ENCODE data around the gene TCF25.
"Not testable (repeated sequence)": the region's sequence is repeated elsewhere in the genome, so short reads cannot be mapped to it uniquely, and the experiment has no call there.

The TCF25 gene

GRCh38 chr16:89923640-89924296, 50.4 kb downstream of the TCF25 start:
- no peak for DNase-seq (ENCODE audit: low read depth)
- no peak overlapping the region; the same call in 1 of the 2 replicates for H3K4me3 ChIP-seq (ENCODE audit: low read depth, low read length)
- TF ChIP-seq, protein P1, sequence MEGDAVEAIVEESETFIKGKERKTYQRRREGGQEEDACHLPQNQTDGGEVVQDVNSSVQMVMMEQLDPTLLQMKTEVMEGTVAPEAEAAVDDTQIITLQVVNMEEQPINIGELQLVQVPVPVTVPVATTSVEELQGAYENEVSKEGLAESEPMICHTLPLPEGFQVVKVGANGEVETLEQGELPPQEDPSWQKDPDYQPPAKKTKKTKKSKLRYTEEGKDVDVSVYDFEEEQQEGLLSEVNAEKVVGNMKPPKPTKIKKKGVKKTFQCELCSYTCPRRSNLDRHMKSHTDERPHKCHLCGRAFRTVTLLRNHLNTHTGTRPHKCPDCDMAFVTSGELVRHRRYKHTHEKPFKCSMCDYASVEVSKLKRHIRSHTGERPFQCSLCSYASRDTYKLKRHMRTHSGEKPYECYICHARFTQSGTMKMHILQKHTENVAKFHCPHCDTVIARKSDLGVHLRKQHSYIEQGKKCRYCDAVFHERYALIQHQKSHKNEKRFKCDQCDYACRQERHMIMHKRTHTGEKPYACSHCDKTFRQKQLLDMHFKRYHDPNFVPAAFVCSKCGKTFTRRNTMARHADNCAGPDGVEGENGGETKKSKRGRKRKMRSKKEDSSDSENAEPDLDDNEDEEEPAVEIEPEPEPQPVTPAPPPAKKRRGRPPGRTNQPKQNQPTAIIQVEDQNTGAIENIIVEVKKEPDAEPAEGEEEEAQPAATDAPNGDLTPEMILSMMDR (IDR thresholded peaks at IDR 0.05; ENCODE audit: insufficient read depth, low read depth, low read length, missing control alignments), result no peak

DNA sequence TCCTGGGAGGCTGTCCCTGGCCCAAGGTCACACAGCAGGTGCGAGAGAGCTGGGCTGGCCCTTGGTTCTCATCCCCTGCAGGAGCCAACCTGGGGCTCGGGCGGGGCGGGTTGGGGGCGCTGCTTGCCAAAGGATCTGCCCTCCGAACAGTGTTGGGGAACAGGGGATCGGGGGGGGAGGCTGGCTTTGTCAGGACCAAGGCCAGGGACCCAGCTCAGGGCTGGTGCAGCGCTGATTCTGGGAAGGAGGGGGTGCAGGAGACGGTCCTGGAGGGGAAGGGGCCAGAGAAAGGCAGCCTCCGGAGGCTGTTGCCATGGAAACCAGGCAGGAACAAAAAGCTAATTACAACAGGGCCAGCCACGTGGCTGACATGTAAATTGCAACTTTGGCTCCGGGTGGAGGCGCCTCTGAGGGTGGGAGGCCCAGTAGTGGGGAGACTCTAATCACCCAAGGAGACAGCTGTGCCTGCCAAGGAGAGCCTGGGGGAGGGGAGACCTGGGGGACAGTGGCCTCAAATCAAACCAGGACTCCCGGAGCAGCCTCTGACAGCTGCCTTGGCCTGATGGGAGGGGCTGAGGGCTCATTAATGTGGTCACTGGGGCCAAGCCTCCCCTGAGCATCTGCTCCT, 51.0 kb downstream of the TCF25 start:
- TF ChIP-seq, protein P1 (IDR thresholded peaks at IDR 0.05; ENCODE audit: insufficient read depth, low read depth, low read length, missing control alignments), result no peak
- DNase-seq (ENCODE audit: low read depth), result peak; percentile 37
- no peak overlapping the region for H3K4me3 ChIP-seq (ENCODE audit: low read depth, low read length)

DNA sequence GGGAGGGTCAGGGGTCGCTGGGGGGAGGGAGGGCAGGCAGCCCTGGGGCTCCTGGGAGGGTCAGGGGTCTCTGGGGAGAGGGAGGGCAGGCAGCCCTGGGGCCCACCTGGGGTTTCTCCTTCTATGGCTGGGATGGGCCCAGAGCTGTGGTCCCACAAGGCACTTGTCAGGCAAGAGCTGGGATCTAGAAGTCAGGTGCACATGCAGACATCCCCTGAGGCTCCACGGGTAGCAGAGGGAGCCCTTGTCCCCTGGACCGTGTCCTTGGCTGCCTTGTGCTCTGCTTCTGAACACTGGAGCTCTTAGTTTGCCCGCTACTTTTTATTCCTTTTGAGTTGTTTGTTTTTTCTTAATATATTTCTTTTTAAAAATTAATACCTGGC, 51.5 kb downstream of the TCF25 start:
- DNase-seq (ENCODE audit: low read depth), result peak; percentile 15
- TF ChIP-seq, protein P1 (IDR thresholded peaks at IDR 0.05; ENCODE audit: insufficient read depth, low read depth, low read length, missing control alignments), result no peak
- H3K4me3 ChIP-seq (ENCODE audit: low read depth, low read length), result no peak overlapping the region

GRCh38 chr16:89925596-89926079, 52.2 kb downstream of the TCF25 start:
- TF ChIP-seq, protein P1 (IDR thresholded peaks at IDR 0.05; ENCODE audit: insufficient read depth, low read depth, low read length, missing control alignments), result no peak
- no peak for DNase-seq (ENCODE audit: low read depth)
- peak overlapping the region; percentile 34 for H3K4me3 ChIP-seq (ENCODE audit: low read depth, low read length)

- no peak for DNase-seq (ENCODE audit: low read depth)
- H3K4me3 ChIP-seq (ENCODE audit: low read depth, low read length), result no peak overlapping the region
- TF ChIP-seq, protein P1 (IDR thresholded peaks at IDR 0.05; ENCODE audit: insufficient read depth, low read depth, low read length, missing control alignments), result no peak
Observed at GRCh38 chr16:89931305-89931896, 58.0 kb downstream of the TCF25 start.

DNA sequence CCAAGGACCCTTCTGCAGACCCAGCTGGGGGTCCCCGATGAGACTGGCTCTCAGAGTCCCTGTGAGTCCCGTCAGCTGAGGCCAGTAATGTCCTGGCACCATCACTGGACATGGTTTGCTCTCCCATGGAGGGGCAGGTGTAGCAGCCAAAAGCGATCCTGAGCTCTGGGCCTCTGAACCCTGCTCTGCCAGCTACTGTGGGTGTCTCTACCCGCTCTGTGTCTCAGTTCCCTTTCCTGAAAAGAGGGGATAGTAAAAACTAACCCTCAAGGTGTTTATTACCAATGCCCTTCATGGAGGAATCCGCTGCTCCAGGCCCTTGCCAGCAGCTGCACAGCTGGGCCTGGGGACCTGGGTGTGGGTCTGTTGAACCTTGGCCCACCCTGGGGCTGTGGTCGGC, 58.6 kb downstream of the TCF25 start:
- no peak overlapping the region for H3K4me3 ChIP-seq (ENCODE audit: low read depth, low read length)
- TF ChIP-seq, protein P1 (IDR thresholded peaks at IDR 0.05; ENCODE audit: insufficient read depth, low read depth, low read length, missing control alignments), result no peak
- DNase-seq (ENCODE audit: low read depth), result no peak

DNA sequence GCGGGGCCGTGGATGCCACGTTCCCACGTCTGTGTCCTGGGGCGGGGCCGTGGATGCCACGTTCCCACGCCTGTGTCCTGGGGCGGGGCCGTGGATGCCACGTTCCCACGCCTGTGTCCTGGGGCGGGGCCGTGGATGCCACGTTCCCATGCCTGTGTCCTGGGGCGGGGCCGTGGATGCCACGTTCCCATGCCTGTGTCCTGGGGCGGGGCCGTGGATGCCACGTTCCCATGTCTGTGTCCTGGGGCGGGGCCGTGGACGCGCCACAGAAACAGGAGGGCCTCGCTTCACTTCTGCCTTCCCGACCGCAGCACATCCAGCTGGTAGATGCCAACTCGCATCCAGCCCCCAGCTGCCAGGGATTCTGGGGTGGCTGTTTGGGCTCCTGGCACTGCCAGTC, 60.6 kb downstream of the TCF25 start:
- H3K4me3 ChIP-seq (ENCODE audit: low read depth, low read length); DNase-seq (ENCODE audit: low read depth): not testable (repeated sequence)
